ENCODE results near the gene ANKS1B.
"Not testable (repeated sequence)": the region's sequence is repeated elsewhere in the genome, so short reads cannot be mapped to it uniquely, and the experiment has no call there.

The ANKS1B gene

GRCh38 chr12:99719411-99720082 lies 265.2 kb downstream of the ANKS1B start:
- not testable (repeated sequence) for H3K27ac ChIP-seq (ENCODE audit: low read depth, low read length); H3K36me3 ChIP-seq (ENCODE audit: control insufficient read depth, insufficient read depth, low read length); H3K27me3 ChIP-seq (ENCODE audit: control insufficient read depth, insufficient read depth, low read length); H3K9ac ChIP-seq (ENCODE audit: low read length); H3K4me3 ChIP-seq (ENCODE audit: low read depth, low read length)
- peaks cover 14% of the 10 kb centered on the region for H3K9me3 ChIP-seq (ENCODE audit: control insufficient read depth, insufficient read depth, low read depth, low read length)
- peaks cover 21% of the 10 kb centered on the region for H3K4me1 ChIP-seq (ENCODE audit: control insufficient read depth, insufficient read depth, low read length)

GRCh38 chr12:99715841-99716510 lies 268.8 kb downstream of the ANKS1B start:
- H3K9ac ChIP-seq (ENCODE audit: low read length); H3K9me3 ChIP-seq (ENCODE audit: control insufficient read depth, insufficient read depth, low read depth, low read length); H3K4me3 ChIP-seq (ENCODE audit: low read depth, low read length); H3K27me3 ChIP-seq (ENCODE audit: control insufficient read depth, insufficient read depth, low read length); H3K27ac ChIP-seq (ENCODE audit: low read depth, low read length); H3K36me3 ChIP-seq (ENCODE audit: control insufficient read depth, insufficient read depth, low read length); H3K4me1 ChIP-seq (ENCODE audit: control insufficient read depth, insufficient read depth, low read length): not testable (repeated sequence)

- not testable (repeated sequence) for H3K36me3 ChIP-seq (ENCODE audit: control insufficient read depth, insufficient read depth, low read length); H3K4me1 ChIP-seq (ENCODE audit: control insufficient read depth, insufficient read depth, low read length); H3K9ac ChIP-seq (ENCODE audit: low read length); H3K4me3 ChIP-seq (ENCODE audit: low read depth, low read length); H3K27ac ChIP-seq (ENCODE audit: low read depth, low read length); H3K27me3 ChIP-seq (ENCODE audit: control insufficient read depth, insufficient read depth, low read length); H3K9me3 ChIP-seq (ENCODE audit: control insufficient read depth, insufficient read depth, low read depth, low read length)
Observed at GRCh38 chr12:99714921-99715320, 269.8 kb downstream of the ANKS1B start.

- Histone ChIP-seq H3K36me3 (ENCODE audit: control insufficient read depth, insufficient read depth, low read length) (no peaks in the 10 kb centered on the region), H3K27me3 (ENCODE audit: control insufficient read depth, insufficient read depth, low read length) (no peaks in the 10 kb centered on the region), H3K27ac (ENCODE audit: low read depth, low read length) (no peak overlapping the region), H3K4me1 (ENCODE audit: control insufficient read depth, insufficient read depth, low read length) (no peaks in the 10 kb centered on the region), H3K9me3 (ENCODE audit: control insufficient read depth, insufficient read depth, low read depth, low read length) (peaks cover 6% of the 10 kb centered on the region), H3K9ac (ENCODE audit: low read length) (no peak overlapping the region), H3K4me3 (ENCODE audit: low read depth, low read length) (no peak overlapping the region)
Observed at GRCh38 chr12:99713946-99714520, 270.7 kb downstream of the ANKS1B start.

- Histone ChIP-seq H3K27me3 (ENCODE audit: control insufficient read depth, insufficient read depth, low read length) (no peaks in the 10 kb centered on the region), H3K36me3 (ENCODE audit: control insufficient read depth, insufficient read depth, low read length) (no peaks in the 10 kb centered on the region), H3K27ac (ENCODE audit: low read depth, low read length) (no peak overlapping the region), H3K9ac (ENCODE audit: low read length) (no peak overlapping the region), H3K4me3 (ENCODE audit: low read depth, low read length) (no peak overlapping the region), H3K4me1 (ENCODE audit: control insufficient read depth, insufficient read depth, low read length) (no peaks in the 10 kb centered on the region), H3K9me3 (ENCODE audit: control insufficient read depth, insufficient read depth, low read depth, low read length) (peaks cover 6% of the 10 kb centered on the region)
Observed at GRCh38 chr12:99712281-99712680, 272.5 kb downstream of the ANKS1B start.

GRCh38 chr12:99711246-99711645 lies 273.5 kb downstream of the ANKS1B start:
- no peak overlapping the region for H3K27ac ChIP-seq (ENCODE audit: low read depth, low read length)
- H3K36me3 ChIP-seq (ENCODE audit: control insufficient read depth, insufficient read depth, low read length): no peaks in the 10 kb centered on the region
- H3K9ac ChIP-seq (ENCODE audit: low read length): no peak overlapping the region
- H3K4me1 ChIP-seq (ENCODE audit: control insufficient read depth, insufficient read depth, low read length): no peaks in the 10 kb centered on the region
- H3K9me3 ChIP-seq (ENCODE audit: control insufficient read depth, insufficient read depth, low read depth, low read length): peaks cover 6% of the 10 kb centered on the region
- no peak overlapping the region for H3K4me3 ChIP-seq (ENCODE audit: low read depth, low read length)
- no peaks in the 10 kb centered on the region for H3K27me3 ChIP-seq (ENCODE audit: control insufficient read depth, insufficient read depth, low read length)

GRCh38 chr12:99709619-99710018 lies 275.1 kb downstream of the ANKS1B start:
- H3K9ac ChIP-seq (ENCODE audit: low read length): no peak overlapping the region
- H3K4me1 ChIP-seq (ENCODE audit: control insufficient read depth, insufficient read depth, low read length): no peaks in the 10 kb centered on the region
- no peaks in the 10 kb centered on the region for H3K27me3 ChIP-seq (ENCODE audit: control insufficient read depth, insufficient read depth, low read length)
- H3K36me3 ChIP-seq (ENCODE audit: control insufficient read depth, insufficient read depth, low read length): no peaks in the 10 kb centered on the region
- H3K27ac ChIP-seq (ENCODE audit: low read depth, low read length): no peak overlapping the region
- H3K4me3 ChIP-seq (ENCODE audit: low read depth, low read length): no peak overlapping the region
- peaks cover 6% of the 10 kb centered on the region for H3K9me3 ChIP-seq (ENCODE audit: control insufficient read depth, insufficient read depth, low read depth, low read length)

GRCh38 chr12:99709116-99709515 lies 275.6 kb downstream of the ANKS1B start:
- Histone ChIP-seq H3K4me1 (ENCODE audit: control insufficient read depth, insufficient read depth, low read length) (no peaks in the 10 kb centered on the region), H3K4me3 (ENCODE audit: low read depth, low read length) (no peak overlapping the region), H3K9me3 (ENCODE audit: control insufficient read depth, insufficient read depth, low read depth, low read length) (peaks cover 6% of the 10 kb centered on the region), H3K36me3 (ENCODE audit: control insufficient read depth, insufficient read depth, low read length) (no peaks in the 10 kb centered on the region), H3K27me3 (ENCODE audit: control insufficient read depth, insufficient read depth, low read length) (no peaks in the 10 kb centered on the region), H3K9ac (ENCODE audit: low read length) (no peak overlapping the region), H3K27ac (ENCODE audit: low read depth, low read length) (no peak overlapping the region)

- no peak overlapping the region for H3K9ac ChIP-seq (ENCODE audit: low read length)
- H3K27me3 ChIP-seq (ENCODE audit: control insufficient read depth, insufficient read depth, low read length): no peaks in the 10 kb centered on the region
- no peak overlapping the region for H3K27ac ChIP-seq (ENCODE audit: low read depth, low read length)
- H3K9me3 ChIP-seq (ENCODE audit: control insufficient read depth, insufficient read depth, low read depth, low read length): no peaks in the 10 kb centered on the region
- no peaks in the 10 kb centered on the region for H3K36me3 ChIP-seq (ENCODE audit: control insufficient read depth, insufficient read depth, low read length)
- no peaks in the 10 kb centered on the region for H3K4me1 ChIP-seq (ENCODE audit: control insufficient read depth, insufficient read depth, low read length)
- H3K4me3 ChIP-seq (ENCODE audit: low read depth, low read length): no peak overlapping the region
Observed at GRCh38 chr12:99707883-99708282, 276.9 kb downstream of the ANKS1B start.

GRCh38 chr12:99706736-99707473 lies 277.8 kb downstream of the ANKS1B start:
- Histone ChIP-seq H3K4me1 (ENCODE audit: control insufficient read depth, insufficient read depth, low read length) (no peaks in the 10 kb centered on the region), H3K36me3 (ENCODE audit: control insufficient read depth, insufficient read depth, low read length) (no peaks in the 10 kb centered on the region), H3K9me3 (ENCODE audit: control insufficient read depth, insufficient read depth, low read depth, low read length) (no peaks in the 10 kb centered on the region), H3K27ac (ENCODE audit: low read depth, low read length) (no peak overlapping the region), H3K9ac (ENCODE audit: low read length) (no peak overlapping the region), H3K27me3 (ENCODE audit: control insufficient read depth, insufficient read depth, low read length) (no peaks in the 10 kb centered on the region), H3K4me3 (ENCODE audit: low read depth, low read length) (no peak overlapping the region)

- H3K4me1 ChIP-seq (ENCODE audit: control insufficient read depth, insufficient read depth, low read length): no peaks in the 10 kb centered on the region
- no peaks in the 10 kb centered on the region for H3K36me3 ChIP-seq (ENCODE audit: control insufficient read depth, insufficient read depth, low read length)
- no peak overlapping the region for H3K9ac ChIP-seq (ENCODE audit: low read length)
- H3K27ac ChIP-seq (ENCODE audit: low read depth, low read length): no peak overlapping the region
- no peaks in the 10 kb centered on the region for H3K9me3 ChIP-seq (ENCODE audit: control insufficient read depth, insufficient read depth, low read depth, low read length)
- H3K27me3 ChIP-seq (ENCODE audit: control insufficient read depth, insufficient read depth, low read length): no peaks in the 10 kb centered on the region
- H3K4me3 ChIP-seq (ENCODE audit: low read depth, low read length): no peak overlapping the region
Observed at GRCh38 chr12:99704458-99704857, 280.3 kb downstream of the ANKS1B start.
